ENCODE measurements around the gene CHGA.

Gene CHGA

DNA sequence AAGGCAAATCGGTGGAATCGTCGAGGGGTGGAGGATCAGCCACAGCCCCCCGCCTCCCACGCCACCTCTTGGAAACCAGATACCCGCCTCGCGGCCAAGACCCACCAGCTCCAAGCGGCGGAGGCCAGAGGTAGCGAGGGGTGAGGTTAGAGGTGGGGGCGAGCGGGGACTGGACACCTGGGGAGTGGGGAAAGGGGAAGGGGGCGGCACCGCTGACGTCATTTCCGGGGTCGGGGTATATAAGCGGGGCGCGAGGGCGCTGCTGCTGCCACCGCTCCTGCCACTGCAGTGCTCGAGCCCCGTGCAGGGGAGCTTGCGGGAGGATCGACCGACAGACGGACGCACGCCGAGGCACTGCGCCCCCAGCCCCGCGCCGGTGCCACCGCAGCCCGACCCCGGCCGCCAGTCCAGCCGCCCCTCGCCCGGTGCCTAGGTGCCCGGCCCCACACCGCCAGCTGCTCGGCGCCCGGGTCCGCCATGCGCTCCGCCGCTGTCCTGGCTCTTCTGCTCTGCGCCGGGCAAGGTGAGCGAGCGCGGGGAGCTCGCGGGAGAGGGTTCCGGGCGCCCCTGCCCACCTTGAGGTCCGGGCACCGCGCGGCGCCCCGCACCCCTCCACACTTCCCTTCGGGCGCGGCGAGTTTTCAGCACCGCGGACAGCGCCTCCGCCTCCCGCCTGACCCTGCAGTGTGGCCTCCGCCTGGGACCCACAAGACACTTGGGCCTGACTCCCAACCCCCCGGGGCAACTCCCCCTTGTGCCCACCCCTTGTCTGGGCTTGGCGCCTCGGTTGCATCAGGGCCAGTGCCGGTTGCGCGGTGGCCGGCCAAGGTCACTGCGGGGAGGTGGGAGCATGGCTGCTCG, at the start of gene CHGA:
Gene CHGA, plus strand, starts transcription at position 268 of the 861 bp plus-strand sequence. Its CDS starts 210 bp downstream, at position 478.
- in situ Hi-C loops (cut with HindIII; ENCODE audit: low sequenced_read_pairs): no loop called here
- H3K4me3 ChIP-seq (ENCODE audit: low read depth, low read length): no peak within 1 kb of the TSS
- no peak for DNase-seq (ENCODE audit: low read depth)
- TF ChIP-seq, protein P1, sequence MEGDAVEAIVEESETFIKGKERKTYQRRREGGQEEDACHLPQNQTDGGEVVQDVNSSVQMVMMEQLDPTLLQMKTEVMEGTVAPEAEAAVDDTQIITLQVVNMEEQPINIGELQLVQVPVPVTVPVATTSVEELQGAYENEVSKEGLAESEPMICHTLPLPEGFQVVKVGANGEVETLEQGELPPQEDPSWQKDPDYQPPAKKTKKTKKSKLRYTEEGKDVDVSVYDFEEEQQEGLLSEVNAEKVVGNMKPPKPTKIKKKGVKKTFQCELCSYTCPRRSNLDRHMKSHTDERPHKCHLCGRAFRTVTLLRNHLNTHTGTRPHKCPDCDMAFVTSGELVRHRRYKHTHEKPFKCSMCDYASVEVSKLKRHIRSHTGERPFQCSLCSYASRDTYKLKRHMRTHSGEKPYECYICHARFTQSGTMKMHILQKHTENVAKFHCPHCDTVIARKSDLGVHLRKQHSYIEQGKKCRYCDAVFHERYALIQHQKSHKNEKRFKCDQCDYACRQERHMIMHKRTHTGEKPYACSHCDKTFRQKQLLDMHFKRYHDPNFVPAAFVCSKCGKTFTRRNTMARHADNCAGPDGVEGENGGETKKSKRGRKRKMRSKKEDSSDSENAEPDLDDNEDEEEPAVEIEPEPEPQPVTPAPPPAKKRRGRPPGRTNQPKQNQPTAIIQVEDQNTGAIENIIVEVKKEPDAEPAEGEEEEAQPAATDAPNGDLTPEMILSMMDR (IDR thresholded peaks at IDR 0.05; ENCODE audit: low read depth, low read length, missing control alignments): no peak

GRCh38 chr14:92874962-92875661, 47.8 kb upstream of the CHGA start:
- TF ChIP-seq, protein P1 (IDR thresholded peaks at IDR 0.05; ENCODE audit: low read depth, low read length, missing control alignments): no peak
- in situ Hi-C loops (cut with HindIII; ENCODE audit: low sequenced_read_pairs): no loop called here
- no peak overlapping the region for H3K4me3 ChIP-seq (ENCODE audit: low read depth, low read length)
- no peak for DNase-seq (ENCODE audit: low read depth)

GRCh38 chr14:92877757-92878431, 45.1 kb upstream of the CHGA start:
- TF ChIP-seq, protein P1 (IDR thresholded peaks at IDR 0.05; ENCODE audit: low read depth, low read length, missing control alignments): no peak
- in situ Hi-C loops (cut with HindIII; ENCODE audit: low sequenced_read_pairs): no loop called here
- DNase-seq (ENCODE audit: low read depth): no peak
- no peak overlapping the region for H3K4me3 ChIP-seq (ENCODE audit: low read depth, low read length)

DNA sequence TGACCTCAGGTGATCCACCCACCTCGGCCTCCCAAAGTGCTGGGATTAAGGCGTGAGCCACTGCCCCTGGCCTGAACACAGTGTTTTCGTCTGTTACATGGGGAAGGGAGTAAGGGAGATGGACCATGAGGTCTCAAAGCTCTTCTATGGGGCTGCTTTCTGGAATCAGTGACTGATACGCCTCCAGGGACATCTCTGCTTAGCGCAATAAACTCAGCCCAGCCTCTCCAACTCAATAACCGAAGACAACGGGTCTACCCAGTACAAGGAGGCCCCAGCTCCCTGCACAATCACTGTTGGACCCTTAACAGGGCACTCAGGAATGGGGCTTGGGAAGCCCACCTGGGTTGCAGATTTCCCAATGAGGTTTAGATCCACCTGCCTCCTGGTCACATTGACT, 42.6 kb upstream of the CHGA start:
- TF ChIP-seq, protein P1 (IDR thresholded peaks at IDR 0.05; ENCODE audit: low read depth, low read length, missing control alignments): no peak
- no peak overlapping the region for H3K4me3 ChIP-seq (ENCODE audit: low read depth, low read length)
- in situ Hi-C loops (cut with HindIII; ENCODE audit: low sequenced_read_pairs): no loop called here
- DNase-seq (ENCODE audit: low read depth): no peak

DNA sequence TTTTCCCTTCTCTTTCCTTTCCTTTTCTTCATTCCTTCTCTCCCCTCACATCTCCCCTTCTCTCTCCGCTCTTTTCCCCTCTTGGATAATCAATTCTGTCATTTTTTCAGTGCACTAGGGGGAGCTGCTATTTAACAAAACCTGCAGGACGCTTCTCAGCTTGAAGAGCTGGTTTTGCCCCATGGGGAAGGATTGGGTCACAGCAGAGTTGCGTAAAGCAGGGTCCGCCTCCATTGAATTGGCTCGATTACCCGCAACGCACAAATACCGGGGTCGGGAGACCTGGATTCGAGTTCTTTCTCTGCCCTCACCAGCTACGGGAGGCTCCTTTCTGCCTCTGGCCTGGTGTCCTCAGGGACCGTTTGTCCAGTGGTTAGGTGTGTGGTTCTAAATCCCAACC, 42.1 kb upstream of the CHGA start:
- in situ Hi-C loops (cut with HindIII; ENCODE audit: low sequenced_read_pairs): no loop called here
- no peak overlapping the region for H3K4me3 ChIP-seq (ENCODE audit: low read depth, low read length)
- DNase-seq (ENCODE audit: low read depth): no peak
- TF ChIP-seq, protein P1 (IDR thresholded peaks at IDR 0.05; ENCODE audit: low read depth, low read length, missing control alignments): peak; percentile 26

DNA sequence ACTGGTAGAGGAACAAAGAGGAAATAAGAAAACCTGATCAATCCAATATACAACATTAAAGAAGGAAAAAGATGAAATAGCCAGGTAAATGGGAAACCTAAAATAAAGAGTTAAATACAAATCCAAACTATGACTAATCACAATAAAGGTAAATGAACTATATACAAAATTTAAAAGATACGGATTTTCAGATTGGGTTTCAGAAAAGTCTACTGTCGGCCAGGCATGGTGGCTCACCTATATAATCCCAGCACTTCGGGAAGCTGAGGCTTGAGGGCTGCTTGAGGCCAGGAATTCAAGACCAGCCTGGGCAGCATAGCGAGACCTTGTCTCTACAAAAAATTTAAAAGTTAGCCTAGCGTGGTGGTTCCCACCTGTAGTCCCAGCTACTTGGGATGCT, 39.9 kb upstream of the CHGA start:
- TF ChIP-seq, protein P1 (IDR thresholded peaks at IDR 0.05; ENCODE audit: low read depth, low read length, missing control alignments): no peak
- DNase-seq (ENCODE audit: low read depth): no peak
- no peak overlapping the region for H3K4me3 ChIP-seq (ENCODE audit: low read depth, low read length)
- in situ Hi-C loops (cut with HindIII; ENCODE audit: low sequenced_read_pairs): no loop called here
